PFSK-1 (cell line): ENCODE results near the gene PRKAG2.

ENCODE experiments used
- POLR2AphosphoS5 ChIP-seq: IDR thresholded peaks from 2 replicates; pipeline ENCODE4 v1.6.1; 2012; ENCODE audit warnings: low read depth, mild to moderate bottlenecking, control low read depth, low read length, moderate library complexity
- TAF1 ChIP-seq: IDR thresholded peaks from 2 replicates; pipeline ENCODE4 v1.6.1; 2012; ENCODE audit warnings: low read length, control low read depth, borderline replicate concordance; ENCODE audit not compliant: insufficient read depth
- TF ChIP-seq, protein P1 (sequence below), 2 experiments: IDR thresholded peaks; 2 replicates each; pipeline versions ENCODE4 v1.6.1 to v1.8.0; 2011 to 2012; ENCODE audit warnings: low read depth in 2 of 2, low read length in 2 of 2, control low read depth in 1 of 2, inconsistent platforms in 1 of 2, mild to moderate bottlenecking in 1 of 2, moderate library complexity in 1 of 2; ENCODE audit not compliant: insufficient read depth in 1 of 2

DNA sequence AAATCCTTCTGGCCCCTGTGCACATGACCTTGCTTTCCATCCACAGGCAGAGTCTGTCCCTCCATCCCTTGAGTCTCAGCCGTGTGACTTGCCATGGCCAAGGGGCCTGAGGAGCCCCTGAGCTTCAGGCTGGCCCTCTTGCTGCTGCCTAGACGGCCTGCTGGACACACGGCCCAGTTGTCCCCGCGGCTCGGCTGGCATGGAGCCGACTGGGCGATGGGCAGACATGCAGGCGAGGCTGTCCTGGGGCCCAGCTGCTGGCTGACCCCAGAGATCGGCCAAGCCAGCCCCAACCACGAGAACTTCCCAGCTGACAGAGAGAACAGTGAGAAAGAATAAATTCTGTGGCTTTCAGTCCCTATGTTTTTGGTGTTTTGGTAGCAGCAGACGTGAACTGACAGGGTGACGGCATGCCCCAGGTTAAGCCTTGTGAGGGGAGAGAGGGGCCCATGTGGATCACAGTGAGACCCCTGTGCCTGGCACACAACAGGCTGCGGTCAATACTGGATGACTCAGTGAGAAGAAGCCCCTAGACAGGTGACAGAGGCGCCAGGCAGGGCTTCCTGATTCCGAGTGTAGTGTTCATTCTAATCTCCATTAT, 11.7 kb downstream of the PRKAG2 start:
- TF ChIP-seq, protein P1, sequence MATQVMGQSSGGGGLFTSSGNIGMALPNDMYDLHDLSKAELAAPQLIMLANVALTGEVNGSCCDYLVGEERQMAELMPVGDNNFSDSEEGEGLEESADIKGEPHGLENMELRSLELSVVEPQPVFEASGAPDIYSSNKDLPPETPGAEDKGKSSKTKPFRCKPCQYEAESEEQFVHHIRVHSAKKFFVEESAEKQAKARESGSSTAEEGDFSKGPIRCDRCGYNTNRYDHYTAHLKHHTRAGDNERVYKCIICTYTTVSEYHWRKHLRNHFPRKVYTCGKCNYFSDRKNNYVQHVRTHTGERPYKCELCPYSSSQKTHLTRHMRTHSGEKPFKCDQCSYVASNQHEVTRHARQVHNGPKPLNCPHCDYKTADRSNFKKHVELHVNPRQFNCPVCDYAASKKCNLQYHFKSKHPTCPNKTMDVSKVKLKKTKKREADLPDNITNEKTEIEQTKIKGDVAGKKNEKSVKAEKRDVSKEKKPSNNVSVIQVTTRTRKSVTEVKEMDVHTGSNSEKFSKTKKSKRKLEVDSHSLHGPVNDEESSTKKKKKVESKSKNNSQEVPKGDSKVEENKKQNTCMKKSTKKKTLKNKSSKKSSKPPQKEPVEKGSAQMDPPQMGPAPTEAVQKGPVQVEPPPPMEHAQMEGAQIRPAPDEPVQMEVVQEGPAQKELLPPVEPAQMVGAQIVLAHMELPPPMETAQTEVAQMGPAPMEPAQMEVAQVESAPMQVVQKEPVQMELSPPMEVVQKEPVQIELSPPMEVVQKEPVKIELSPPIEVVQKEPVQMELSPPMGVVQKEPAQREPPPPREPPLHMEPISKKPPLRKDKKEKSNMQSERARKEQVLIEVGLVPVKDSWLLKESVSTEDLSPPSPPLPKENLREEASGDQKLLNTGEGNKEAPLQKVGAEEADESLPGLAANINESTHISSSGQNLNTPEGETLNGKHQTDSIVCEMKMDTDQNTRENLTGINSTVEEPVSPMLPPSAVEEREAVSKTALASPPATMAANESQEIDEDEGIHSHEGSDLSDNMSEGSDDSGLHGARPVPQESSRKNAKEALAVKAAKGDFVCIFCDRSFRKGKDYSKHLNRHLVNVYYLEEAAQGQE (IDR thresholded peaks at IDR 0.05; ENCODE audit: insufficient read depth in 1 of 2, low read depth in 2 of 2, low read length in 2 of 2) = no peak
- TF ChIP-seq TAF1 (no peak), POLR2AphosphoS5 (no peak)
